Suppressor macrophage treated with lipopolysaccharide for 1 hour (primary cell): ENCODE results near the gene NEDD4L.

Experiments used
- DNase-seq, 3 donors: peaks; one replicate each; pipeline ENCODE4 v3.0.0-alpha.2; 2020 to 2022

NEDD4L gene

DNA sequence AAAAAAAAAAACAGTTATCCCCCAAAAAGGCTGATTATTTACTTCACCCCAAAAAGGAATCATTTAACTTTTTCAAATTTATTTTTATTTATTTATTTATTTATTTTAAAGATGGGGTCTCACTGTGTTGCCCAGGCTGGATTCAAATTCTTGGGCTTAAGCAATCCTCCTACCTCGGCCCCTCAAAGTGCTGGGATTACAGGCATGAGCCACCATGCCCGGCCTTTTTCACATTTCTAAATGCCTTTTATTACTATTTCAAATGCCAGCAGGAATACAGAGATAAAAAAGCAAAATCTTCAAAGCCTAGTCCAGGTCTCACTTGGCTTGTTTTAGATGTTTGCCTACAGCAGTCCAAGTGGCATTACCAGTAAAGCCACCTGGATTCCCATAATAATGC is 345.7 kb downstream of the NEDD4L start:
- DNase-seq, result no peak

DNA sequence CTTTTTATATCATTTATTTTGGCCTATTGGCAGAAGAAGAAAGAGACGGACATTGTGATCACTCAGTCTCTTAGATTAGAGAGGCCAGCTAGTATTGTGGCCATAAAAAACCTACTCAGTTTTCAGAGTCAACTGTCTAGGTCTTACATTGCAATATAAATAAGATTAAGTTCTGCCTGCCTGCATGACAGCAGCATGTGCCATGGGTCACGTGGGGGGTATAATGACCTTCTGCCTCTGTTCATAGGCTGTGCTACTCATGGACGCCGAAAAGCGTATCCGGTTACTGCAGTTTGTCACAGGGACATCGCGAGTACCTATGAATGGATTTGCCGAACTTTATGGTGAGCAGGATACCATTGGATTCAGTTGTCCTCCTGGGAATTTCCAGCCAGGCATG is 346.4 kb downstream of the NEDD4L start:
- no peak for DNase-seq

DNA sequence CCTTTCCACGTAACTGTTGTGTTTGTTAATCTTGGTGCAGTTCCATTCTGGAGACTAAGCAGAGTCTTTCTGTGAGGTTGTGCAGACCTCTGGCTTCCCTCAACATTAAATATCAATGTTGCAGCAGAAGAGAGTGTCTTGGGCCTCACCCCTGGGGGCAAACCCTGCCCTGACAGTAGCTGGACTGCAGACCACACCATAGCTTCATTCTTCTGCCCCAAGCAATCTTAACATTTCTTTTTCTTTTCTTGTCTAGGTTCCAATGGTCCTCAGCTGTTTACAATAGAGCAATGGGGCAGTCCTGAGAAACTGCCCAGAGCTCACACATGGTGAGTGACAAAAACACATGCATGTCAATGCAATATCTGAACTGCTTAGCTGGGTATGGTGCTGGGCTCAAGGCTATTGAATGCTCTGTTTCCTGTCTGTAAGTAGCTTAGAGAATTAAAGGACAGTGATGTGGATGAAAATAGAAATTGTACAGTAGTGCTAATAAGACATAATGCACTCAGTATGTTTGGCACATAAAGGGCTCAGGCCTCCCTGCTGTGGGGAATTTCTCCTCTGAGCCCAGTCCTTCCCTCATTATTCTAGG is 347.3 kb downstream of the NEDD4L start:
- no peak for DNase-seq

DNA sequence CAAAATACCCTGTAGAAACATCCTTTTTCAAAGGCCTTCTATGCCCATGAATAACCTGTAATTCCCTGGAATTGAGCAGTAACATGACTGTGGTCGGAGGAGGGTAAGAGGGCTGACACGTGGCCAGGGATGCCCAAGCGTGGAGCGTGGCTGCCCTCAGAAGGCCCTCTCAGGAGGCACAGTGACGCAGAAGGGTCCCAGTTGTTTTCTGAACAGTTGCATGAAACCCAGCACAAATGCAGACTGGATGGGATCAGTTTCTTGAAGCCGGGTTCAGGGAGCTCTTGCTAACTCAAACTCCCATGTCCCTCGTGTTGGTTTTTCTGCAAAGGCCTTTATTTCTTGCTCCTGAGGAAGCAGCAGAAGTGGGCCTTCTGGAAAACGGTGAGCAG is 347.9 kb downstream of the NEDD4L start:
- no peak for DNase-seq

DNA sequence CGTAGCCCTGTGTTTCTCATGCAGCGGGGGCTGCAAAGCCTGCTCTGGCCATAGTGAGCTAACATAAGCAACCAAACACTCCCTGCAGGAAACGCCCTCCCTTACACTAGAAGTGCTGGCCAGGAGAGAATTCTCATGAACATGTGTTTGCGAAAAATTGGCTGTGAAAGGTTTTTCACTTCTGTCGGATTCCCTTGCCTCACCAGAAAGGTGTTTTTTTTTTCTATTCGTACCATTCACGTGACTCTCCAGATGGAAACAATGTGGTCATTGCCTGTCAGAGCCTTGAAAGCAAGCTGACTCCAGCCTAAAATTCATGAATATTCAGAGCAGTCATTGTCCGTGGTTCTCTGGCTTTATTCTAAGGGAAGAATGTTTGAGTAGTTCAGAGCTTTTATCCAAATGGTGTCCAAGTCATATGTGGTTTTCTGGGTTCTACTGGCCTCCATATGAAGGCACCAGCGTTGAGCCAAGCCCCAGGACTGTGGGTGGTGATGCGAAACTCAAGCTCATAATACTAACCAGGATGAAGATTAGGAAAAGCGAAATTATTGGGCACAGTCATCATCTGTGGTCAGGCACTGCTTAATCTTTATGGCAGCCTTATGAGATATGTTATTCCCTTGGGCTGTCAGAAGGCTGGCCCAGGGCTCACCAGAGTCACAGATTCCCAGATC is 348.4 kb downstream of the NEDD4L start:
- DNase-seq, result no peak

DNA sequence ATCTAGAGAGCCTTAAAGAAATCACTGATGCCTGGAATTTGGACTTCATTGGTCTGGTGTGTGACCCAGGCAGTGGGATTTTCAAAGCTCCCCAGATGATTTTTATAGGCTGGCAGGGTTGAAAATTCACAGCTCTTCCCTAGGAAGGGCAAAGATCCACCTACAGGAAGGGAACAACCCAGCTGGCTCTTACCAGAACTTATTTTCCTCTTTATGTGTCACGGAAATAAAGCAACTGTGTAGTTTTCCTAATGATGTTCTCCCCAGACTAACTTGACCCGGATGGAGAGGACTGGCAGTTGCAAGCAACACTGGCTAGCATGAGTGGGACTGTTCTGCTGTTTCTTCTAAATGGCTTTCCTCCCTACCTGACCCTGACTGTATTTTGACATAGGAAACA is 349.3 kb downstream of the NEDD4L start:
- no peak for DNase-seq

DNA sequence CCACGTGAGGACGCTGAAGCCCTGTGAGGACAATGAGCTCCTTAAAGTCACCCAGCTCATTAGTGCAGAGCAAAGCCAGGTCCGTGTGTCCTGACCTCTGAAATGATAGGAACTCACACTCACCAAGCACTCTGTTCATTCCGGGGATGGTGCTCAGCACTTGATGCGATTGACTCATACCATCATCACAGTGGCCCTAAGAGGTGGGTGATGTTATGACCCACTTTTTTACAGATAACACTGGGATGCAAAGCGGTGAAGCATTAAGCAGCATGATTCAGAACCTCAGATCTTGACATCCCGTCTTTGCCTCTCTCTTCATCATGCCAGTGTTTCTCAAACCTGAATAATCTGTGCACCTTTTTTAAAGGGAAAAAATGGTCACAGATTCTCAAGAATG is 350.0 kb downstream of the NEDD4L start:
- DNase-seq, result no peak

DNA sequence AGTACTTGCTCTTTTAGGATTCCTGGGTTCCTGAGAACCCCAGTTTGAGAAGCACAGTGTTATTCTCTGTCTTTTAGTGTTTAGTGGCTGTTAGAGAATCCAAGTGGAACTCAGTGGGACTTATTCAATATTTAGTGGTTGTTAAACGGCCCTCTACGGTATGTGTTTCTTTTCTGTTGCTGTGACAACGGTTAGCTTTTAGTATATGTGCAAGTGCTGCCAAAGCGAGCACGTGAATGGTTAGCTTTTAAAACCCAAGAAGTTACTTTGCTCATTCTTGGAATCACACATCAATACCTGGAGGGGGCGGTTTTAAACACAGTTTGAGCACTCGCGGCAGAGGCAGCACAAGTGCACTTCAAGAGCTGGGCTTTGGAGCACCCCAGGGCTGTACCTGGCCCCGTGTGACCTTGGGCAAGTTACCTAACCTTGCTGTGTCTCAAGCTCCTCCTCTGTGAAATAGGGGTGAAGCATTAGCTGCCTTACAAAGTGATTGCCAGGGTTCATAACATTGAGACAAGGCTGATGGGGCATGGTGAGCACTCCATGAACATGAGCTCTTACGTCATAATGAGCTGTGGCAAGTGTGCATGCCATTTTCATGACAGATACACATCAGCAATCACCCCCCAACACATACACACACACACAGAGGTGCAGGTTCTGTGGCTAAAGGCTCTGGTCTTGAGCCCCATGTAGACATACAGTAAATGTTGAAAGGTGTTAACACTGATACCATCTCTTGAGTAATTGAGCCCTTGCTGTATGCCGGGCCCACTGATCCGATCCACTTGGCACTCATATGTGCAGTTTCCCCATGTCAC is 350.8 kb downstream of the NEDD4L start:
- no peak for DNase-seq

DNA sequence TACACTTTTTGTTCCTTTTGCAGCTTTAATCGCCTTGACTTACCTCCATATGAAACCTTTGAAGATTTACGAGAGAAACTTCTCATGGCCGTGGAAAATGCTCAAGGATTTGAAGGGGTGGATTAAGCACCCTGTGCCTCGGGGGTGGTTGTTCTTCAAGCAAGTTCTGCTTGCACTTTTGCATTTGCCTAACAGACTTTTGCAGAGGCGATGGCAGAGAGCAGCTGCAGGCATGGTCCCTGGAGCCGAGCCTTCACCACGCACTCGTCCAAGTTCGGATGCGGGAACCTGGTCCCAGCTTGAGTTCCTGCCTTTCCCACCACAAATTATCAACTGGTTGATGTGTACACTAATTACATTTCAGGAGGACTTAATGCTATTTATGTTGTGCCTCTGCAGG is 352.1 kb downstream of the NEDD4L start:
- no peak for DNase-seq

DNA sequence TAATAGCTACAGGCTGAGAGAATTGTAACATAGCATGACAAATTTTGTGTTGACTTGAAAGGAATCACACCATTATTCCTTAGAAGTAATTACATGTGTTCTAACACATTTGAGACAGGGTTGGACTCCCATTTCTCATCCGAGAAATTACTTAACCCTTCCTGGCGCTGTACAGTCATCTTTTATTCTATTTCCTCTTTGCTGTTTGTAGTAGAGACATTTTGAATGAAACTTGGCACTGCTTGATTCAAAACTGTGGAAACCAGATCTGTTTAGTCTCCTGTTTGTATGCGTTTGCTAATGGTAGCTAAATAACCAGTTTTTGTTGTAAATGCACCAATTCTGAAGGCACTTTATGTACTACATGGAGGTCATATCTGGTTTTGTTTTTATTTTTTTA is 352.9 kb downstream of the NEDD4L start:
- peak in 2 of 3 donors; percentile 8 to 22 for DNase-seq

DNA sequence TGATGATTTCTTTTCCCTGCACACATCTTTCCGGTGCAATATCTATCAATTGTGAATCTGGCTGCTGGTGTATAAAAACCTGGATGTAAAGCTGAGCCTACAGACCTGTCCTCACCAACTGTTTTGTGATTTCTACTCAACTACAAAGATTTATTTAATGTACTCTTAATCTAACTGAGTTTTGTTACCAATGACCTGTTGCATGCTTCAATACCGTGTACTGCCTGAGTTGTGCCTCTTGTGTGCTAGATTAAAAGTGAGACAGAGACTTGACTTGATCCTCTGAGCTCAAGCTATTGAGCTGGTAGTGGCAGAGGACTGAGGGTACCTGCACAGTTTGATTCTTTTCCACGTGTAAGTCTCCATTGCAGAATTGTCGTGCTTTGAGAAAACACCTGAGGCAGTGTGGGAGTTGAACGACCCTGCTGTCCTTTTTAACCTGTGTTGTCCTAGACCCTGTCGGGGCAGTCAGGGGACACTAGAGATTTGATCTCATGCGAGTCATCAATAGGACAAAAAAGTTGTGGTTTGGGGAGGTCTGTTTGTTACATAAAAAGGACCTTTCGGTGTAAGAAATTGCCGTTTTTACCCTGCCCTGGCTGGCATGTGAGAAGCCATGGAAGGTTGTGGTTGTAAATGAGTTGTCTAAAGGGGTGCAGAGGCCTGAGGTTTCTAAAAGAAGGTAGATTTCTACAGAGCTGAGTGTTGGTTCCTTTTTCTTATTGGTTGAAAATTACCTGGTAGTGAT is 353.5 kb downstream of the NEDD4L start:
- DNase-seq, result no peak

DNA sequence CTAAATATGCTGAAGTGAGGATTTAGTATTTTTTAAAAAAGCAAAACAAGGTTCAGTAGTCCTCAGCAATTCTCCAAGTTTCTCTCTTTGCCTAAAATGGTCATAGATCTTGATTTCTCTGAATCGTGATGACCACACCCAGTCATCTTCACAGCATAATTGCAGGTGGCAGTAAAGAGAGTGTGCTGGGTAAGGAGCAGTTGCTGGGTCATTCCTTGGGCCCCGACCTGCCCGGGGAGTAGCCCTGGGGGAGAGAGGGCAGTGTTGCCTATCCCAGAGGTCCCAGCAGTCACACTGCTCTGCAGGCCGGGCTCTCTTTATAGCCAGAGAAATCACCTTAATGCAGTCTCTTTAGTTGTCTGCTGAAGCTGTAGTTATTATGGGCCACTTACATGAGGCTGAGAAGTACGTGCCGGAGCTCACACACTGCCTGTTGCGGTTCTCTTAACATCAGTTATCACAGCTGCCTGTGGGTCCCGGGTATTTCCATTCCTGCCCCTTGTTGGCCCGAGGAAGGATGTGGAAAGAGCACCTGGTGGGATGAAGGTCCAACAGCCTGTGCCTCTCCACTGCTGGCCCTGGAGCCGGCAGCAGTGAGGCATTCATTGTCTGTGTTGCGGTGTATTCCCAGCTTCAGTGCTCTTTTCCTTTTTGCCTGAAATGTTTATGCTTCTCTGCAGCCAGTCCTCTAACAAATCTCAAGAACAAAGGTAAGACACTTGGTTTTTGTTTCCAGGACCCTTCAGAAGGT is 354.8 kb downstream of the NEDD4L start:
- DNase-seq, result no peak

DNA sequence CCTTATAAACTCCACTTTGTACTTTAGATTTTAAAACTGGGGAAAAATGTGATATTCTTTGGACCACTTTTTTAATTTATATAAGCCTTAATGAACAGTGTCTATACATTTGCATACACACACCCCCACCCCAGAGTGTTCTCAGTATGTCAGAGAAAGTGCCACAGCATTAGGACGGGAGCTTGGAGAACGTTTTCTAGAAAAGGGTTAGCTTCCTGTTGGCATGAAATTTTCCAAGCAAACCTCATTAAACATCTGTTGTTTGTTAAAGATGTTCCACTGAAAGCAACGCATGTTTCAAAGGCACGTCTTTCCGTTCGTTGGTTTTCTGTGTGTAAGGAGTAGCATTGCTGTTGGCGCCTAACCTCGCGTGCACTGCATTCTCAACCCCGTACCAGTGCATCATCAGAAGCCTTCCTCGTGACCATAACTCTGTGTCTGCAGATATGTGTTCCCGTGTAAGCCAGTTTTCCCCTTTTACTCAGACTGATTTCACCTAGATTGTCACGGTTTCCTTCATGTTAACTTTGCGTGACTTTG is 356.4 kb downstream of the NEDD4L start:
- DNase-seq, result no peak

DNA sequence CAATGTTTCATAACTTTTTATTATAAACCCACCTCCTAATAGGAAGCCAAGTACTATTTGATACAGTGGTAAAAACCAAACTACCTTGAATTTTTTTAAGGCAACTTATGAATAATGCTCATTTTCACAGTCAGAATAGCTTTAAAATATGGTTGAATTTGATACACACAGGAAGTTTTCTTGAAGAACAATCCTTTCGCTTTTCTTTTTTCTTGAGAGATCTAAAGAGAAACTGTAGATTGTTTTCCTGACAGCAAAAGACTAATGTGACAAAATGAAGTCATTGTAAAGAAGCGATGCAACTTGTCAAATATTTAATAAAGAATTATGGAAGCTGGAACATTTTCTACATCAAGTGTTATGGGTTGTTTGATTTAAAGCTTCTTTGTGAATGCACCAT is 357.2 kb downstream of the NEDD4L start:
- no peak for DNase-seq

DNA sequence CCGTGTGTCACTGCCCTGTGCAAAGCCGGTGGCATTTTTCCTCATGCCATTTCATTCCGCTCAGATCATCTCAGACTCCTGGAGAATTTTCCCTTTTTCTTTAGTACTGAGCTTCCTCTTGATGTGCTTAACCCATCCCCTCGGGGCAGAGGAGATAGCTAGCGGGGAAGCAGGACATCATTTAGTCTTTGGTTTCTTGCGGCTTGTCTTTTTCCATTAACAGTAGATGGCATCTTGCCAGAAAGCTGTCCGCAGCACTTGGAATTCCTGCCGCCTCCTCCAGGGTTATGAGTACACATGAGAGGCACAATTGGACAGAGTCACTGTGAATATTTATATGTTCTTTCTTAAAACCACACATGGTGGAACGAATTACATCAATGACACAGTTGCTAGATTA is 358.2 kb downstream of the NEDD4L start:
- no peak for DNase-seq

DNA sequence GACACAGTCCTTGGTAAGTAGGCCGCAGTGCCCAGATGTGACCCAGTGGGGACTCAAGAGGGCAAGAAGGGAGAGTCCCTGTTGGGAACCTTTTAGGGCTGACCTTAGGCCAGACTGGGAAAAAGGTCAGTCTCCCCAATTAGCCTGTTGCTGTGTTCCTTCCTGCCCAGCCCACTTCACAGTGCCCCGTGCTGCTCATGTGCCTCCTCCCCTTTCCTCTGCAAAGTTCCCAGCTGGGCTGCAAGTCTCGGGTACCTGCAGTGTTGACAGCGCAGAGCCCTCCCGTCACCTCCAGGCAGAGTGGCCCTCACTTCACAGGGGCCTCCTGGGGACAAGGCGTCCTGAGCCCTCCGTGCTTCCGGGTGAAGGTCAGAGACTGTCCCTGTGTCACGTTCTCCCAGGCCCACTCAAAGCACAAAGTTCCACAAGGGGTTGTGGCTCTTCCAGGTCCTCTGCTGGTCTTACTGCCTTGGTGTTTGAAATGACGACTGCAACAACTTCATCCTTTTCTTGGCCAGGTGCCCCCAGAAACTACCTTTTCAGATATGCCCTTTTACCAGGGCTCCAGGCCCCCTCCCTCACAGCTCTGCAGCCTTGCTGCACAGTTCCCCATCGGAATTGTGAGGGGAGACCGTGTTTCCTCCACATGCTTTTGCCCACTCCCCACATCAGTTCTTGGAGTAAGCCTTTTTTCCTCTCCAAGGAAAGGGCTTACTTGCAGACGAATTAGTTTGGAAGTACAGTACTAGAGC is 359.1 kb downstream of the NEDD4L start:
- DNase-seq, result peak in 1 of 3 donors; percentile 3

DNA sequence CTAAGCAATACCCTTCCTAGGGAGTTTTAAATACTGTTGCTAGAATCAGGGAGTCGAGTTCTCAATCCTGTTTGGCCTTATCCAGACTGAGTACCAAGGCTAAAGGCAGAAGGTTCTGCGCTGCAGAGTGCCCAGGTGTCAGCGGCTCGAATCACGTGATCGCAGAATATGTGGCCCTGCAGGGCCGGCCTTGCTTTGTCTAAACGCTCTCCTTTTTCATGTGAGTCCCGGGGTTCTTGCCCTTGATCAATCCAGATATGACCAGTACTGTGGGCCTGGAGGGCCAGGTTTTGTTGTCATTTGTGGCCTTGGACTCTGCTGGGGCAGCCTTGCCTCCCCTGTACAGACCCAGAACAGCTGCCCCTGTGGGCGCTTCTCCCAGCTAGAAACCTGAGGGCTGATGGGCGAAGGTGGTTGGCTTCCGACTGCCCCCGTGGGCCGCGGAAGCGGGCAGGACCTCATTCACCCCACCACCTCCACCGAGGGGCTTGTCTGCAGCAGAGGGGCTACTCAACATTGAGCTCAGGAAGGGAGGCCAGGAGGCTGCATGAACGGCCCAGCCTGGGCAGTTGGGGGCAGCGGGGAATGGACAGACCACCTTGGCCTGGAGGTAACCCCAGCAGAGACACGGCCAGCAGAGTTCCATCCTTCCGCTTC is 359.9 kb downstream of the NEDD4L start:
- no peak for DNase-seq

DNA sequence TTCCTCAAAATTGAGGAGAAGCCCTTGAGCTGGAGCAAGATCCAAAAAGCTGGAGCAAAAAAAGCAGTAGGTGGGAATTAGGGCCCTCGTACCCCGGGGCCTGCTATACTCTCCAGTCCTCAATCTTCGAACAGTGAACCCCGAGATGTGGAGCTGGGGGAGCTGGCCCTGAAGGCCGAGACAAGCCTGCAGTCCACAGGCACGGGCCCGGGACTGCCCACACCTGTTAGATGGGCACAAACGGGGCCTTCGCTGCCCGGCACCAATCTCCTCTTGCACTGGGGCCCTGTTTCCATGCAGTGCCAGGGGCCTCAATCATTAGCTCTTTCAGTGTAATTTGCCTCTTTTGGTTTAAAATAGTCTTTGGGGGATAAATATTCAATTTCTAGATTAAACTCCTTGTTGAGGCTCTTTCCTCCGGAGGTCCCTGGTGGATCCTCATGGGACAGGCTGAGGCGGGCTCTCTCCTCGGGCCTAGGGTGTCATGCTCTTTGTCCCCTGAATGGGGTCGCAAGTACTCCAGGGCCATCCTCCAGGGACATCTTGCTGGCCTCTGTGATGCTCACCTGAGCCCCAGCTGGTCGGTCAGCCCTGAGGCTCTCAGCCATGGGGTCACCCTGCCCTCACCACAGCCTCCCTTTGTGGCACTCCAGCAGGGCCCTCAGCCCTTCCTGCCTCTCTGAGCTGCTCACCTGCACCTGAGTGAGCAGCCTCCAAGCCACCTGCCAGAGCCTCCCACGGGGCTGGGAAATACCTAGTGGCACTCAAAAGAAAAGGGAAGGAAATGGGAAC is 361.3 kb downstream of the NEDD4L start:
- no peak for DNase-seq

DNA sequence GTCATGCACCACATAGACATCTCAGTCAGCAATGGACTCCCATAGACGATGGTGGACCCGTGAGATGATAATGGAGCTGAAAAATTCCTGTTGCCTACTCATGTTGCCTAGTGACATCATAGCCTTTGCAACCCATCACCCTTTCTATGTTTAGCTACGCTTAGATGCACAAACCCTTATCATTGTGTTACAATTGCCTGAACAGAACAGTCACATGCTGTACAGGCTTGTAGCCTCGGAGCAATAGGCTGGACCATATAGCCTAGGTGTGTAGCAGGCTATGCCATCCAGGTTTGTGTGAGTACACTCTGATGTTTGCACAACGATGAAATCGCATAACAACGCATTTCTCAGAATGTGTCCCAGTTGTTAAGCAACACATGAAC is 363.2 kb downstream of the NEDD4L start:
- no peak for DNase-seq
